ENCODE results near the gene MON1A.

GRCh38 chr3:49898991-49899390, 30.6 kb downstream of the MON1A start:
- no peak for TF ChIP-seq EP300 (IDR thresholded peaks at IDR 0.05)
- TF ChIP-seq CTCF (IDR thresholded peaks at IDR 0.05), result no peak
